Colonic mucosa (tissue), 4 donors: ENCODE results near the gene BTBD18. TPM values are rescaled to one million over a fixed set of nuclear protein-coding genes. Genes with fewer than 3 reads are reported as not detected.

Experiments used
- DNase-seq: peaks from one replicate; pipeline ENCODE4 v3.0.0-alpha.2; 2020
- H3K27ac ChIP-seq: fragments of 200-600 bp; one replicate; pipeline ENCODE4 v1.8.0; 2021
- H3K27me3 ChIP-seq: fragments of 200-600 bp; one replicate; pipeline ENCODE4 v1.8.0; 2021
- H3K36me3 ChIP-seq: fragments of 200-600 bp; one replicate; pipeline ENCODE4 v1.8.0; 2021
- H3K4me1 ChIP-seq: fragments of 200-600 bp; one replicate; pipeline ENCODE4 v1.8.0; 2021; ENCODE audit warnings: mild to moderate bottlenecking
- H3K4me3 ChIP-seq: fragments of 200-600 bp; one replicate; pipeline ENCODE4 v1.8.0; 2021
- H3K9ac ChIP-seq, 2 donors: one replicate each; pipeline ENCODE4 v1.7.0; 2013; ENCODE audit warnings: control low read depth in 2 of 2, low read depth in 2 of 2, low read length in 2 of 2
- H3K9me3 ChIP-seq: fragments of 200-600 bp; one replicate; pipeline ENCODE4 v1.8.0; 2021
- CTCF ChIP-seq: fragments of 200-600 bp; IDR thresholded peaks from one replicate; pipeline ENCODE4 v1.8.0; 2022; ENCODE audit warnings: antibody characterized with exemption, mild to moderate bottlenecking
- intact Hi-C: fragments of 100-400 bp; cut with DNase I; formaldehyde crosslinking; loops from one replicate; pipeline ENCODE4 v1.14.1; 2022
- total RNA-seq, 2 donors: library from RNA; stranded (reverse); fragmentation: NEBNext Ultra II Directional in 1 of 2; extraction: Animal tissue kit (Norgen Biotek cat#: 25700) in 1 of 2; gene quantifications; one replicate each; pipeline ENCODE4 v1.2.1, GENCODE V29; 2021
- donor health status: healthy.
- donor health status: DM: no; HTN: no; CAD: no.
- donor health status: DM: no; HTN: no; CAD: no.

Gene BTBD18
- total RNA-seq, 2 donors from 2014 or later = not detected

DNA sequence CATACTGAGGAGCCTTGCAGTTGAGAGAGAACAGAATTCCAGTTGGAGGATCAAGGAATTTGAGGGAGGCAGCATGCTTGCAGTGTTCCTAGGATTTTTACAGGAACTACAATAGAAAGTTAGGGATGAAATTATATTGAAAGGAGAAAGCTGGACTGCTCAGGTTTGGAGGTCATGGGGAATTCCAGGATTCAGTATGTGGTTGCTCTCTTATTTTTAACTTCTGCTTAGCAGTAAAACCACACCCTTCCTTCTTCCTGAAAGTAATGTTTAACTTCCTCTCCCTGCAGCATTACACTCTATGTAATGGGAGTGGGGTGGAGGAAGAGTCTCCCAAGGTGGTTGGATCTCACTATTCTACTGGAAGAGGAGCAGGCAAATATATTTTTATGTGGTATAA, 41.3 kb upstream of the BTBD18 start:
- Histone ChIP-seq H3K27me3 (no peaks in the 10 kb centered on the region), H3K36me3 (peaks cover 7% of the 10 kb centered on the region), H3K27ac (peak overlapping the region; percentile 85), H3K9ac (peak overlapping the region in 1 of 2 donors; percentile 76), H3K9me3 (no peaks in the 10 kb centered on the region), H3K4me3 (no peak overlapping the region), H3K4me1 (peaks cover 20% of the 10 kb centered on the region)
- DNase-seq = peak; percentile 42
- intact Hi-C loops = no loop called here
- no peak for TF ChIP-seq CTCF

GRCh38 chr11:57792060-57792541, 40.5 kb upstream of the BTBD18 start:
- H3K36me3 ChIP-seq = peaks cover 7% of the 10 kb centered on the region
- H3K27me3 ChIP-seq = no peaks in the 10 kb centered on the region
- peak overlapping the region; percentile 6 to 76 for H3K9ac ChIP-seq
- H3K27ac ChIP-seq = peak overlapping the region; percentile 85
- no peak for TF ChIP-seq CTCF
- intact Hi-C loops = no loop called here
- peak; percentile 76 for DNase-seq
- no peaks in the 10 kb centered on the region for H3K9me3 ChIP-seq
- peaks cover 24% of the 10 kb centered on the region for H3K4me1 ChIP-seq
- no peak overlapping the region for H3K4me3 ChIP-seq

DNA sequence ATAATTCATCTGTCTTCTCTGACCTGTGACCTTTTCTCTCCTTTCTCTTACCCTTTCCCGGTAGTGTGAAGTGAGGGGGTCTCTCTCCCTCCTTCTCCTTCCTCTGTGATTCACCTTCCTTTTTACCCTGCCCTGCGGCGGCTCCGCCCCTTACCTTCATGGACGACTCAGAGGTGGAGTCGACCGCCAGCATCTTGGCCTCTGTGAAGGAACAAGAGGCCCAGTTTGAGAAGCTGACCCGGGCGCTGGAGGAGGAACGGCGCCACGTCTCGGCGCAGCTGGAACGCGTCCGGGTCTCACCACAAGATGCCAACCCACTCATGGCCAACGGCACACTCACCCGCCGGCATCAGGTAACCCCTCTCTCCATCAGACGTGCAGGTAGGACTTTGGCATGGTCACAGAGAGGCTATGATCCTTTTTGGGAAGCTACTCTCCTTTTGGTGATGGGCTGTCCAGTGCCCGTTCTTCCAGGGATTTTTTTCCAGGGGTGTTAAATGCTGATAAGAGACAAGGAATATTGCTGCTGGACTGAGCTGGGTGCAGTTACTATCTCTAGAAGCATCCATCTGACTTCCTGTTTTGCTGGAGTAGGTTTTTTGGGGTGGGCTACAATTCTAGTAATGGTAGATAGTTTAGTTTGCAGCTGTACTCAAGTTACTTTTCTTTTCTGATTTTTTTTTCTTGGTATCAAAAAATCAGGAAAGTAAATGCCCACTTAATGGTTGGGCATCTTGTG, 39.9 kb upstream of the BTBD18 start:
- H3K27me3 ChIP-seq = no peaks in the 10 kb centered on the region
- peak overlapping the region; percentile 85 for H3K27ac ChIP-seq
- no peaks in the 10 kb centered on the region for H3K9me3 ChIP-seq
- peaks cover 30% of the 10 kb centered on the region for H3K4me1 ChIP-seq
- TF ChIP-seq CTCF = no peak
- no peak overlapping the region for H3K4me3 ChIP-seq
- intact Hi-C loops = no loop called here
- peaks cover 3% of the 10 kb centered on the region for H3K36me3 ChIP-seq
- H3K9ac ChIP-seq = peak overlapping the region in 1 of 2 donors; percentile 76
- no peak for DNase-seq

DNA sequence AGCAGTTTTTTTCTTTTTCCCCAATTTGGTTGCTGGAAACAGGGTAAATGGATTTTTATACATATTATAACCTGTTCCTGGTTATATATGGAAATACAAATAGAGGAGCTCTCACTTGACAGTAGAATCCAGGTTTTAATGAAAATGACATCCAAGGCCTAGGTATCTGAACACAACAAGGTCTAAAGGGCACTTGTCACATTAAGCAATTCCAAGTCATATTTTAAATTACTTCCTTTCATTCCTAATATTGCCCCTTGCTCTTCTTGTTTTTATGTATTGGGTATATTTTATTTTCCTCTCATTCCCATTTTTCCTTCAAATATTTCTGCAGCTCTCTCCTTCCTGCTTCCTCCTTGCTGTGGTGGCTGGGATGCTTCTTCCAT, 37.1 kb upstream of the BTBD18 start:
- no peak overlapping the region for H3K4me3 ChIP-seq

More for the DNA sequence above, 37.1 kb upstream of the BTBD18 start:
- no peak for DNase-seq
- H3K36me3 ChIP-seq = no peaks in the 10 kb centered on the region
- no peaks in the 10 kb centered on the region for H3K9me3 ChIP-seq
- no peak for TF ChIP-seq CTCF
- no peaks in the 10 kb centered on the region for H3K27me3 ChIP-seq
- peak overlapping the region; percentile 52 for H3K27ac ChIP-seq
- intact Hi-C loops = no loop called here
- no peak overlapping the region for H3K9ac ChIP-seq
- H3K4me1 ChIP-seq = peaks cover 48% of the 10 kb centered on the region
